ENCODE measurements around the gene ZNF799. TPM values are rescaled to one million over a fixed set of nuclear protein-coding genes. Genes with fewer than 3 reads are reported as not detected.

The ZNF799 gene
- total and polyA plus RNA-seq, 2 donors: 7.3 to 8.0 TPM

Other genes with a start within 250 kb of the ZNF799 start
- 4.8 TPM for gene ZNF625, start 244.5 kb downstream of the ZNF799 start, total RNA-seq
- gene ZNF625, start 244.5 kb downstream of the ZNF799 start, polyA plus RNA-seq: 1.9 TPM
- 10.7 TPM for gene ZNF136, start 238.2 kb downstream of the ZNF799 start, total RNA-seq
- gene ZNF136, start 238.2 kb downstream of the ZNF799 start, polyA plus RNA-seq: 8.3 TPM
- 7.1 TPM for gene ZNF44, start 106.4 kb downstream of the ZNF799 start, total RNA-seq
- gene ZNF44, start 106.4 kb downstream of the ZNF799 start, polyA plus RNA-seq: 16.3 TPM
- 6.5 TPM for gene ZNF563, start 67.6 kb downstream of the ZNF799 start, total RNA-seq
- 3.3 TPM for gene ZNF563, start 67.6 kb downstream of the ZNF799 start, polyA plus RNA-seq
- gene ZNF442, start 35.6 kb downstream of the ZNF799 start, total RNA-seq: 3.8 TPM
- 1.9 TPM for gene ZNF442, start 35.6 kb downstream of the ZNF799 start, polyA plus RNA-seq
- 9.5 TPM for gene ZNF443, start 39.8 kb upstream of the ZNF799 start, total RNA-seq
- gene ZNF443, start 39.8 kb upstream of the ZNF799 start, polyA plus RNA-seq: 5.5 TPM
- gene ZNF709, start 83.5 kb upstream of the ZNF799 start, total RNA-seq: 5.0 TPM
- gene ZNF709, start 83.5 kb upstream of the ZNF799 start, polyA plus RNA-seq: 2.2 TPM
- gene ZNF564, start 150.2 kb upstream of the ZNF799 start, total RNA-seq: 12.3 TPM
- 10.3 TPM for gene ZNF564, start 150.2 kb upstream of the ZNF799 start, polyA plus RNA-seq
- gene ZNF490, start 209.5 kb upstream of the ZNF799 start, total RNA-seq: 6.0 TPM
- 1.6 TPM for gene ZNF490, start 209.5 kb upstream of the ZNF799 start, polyA plus RNA-seq
- 8.6 TPM for gene ZNF791, start 209.6 kb upstream of the ZNF799 start, total RNA-seq
- gene ZNF791, start 209.6 kb upstream of the ZNF799 start, polyA plus RNA-seq: 9.1 TPM

All from thymus (tissue), 2 donors.